Measurements from ENCODE around the gene ENOX2.

The ENOX2 gene

GRCh38 chrX:130879869-130880268 is 23.1 kb downstream of the ENOX2 start:
- DNase-seq, result no peak

- no peak for DNase-seq
Observed at GRCh38 chrX:130878350-130879341, 24.4 kb downstream of the ENOX2 start.

DNA sequence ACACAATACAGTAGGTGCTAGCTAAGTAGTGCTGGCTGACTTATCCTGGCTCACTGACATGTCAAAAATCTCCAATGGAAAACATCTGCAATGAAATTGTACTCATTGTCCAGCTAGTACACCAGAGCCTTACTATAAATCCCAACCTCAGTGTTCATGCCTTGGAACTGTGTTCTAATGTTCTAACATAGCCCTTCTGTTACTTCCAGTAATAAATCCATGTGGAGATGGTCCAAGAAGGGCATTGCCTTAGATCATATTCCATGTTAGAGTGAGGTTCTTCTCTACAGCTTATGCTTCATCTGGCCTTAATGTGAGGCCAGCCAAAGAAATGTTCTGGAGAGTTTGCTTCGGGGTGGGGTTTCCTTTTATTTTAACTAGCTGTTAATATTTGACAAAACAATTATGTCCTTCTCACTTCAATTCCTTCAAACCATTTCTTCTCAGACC is 25.1 kb downstream of the ENOX2 start:
- DNase-seq, result no peak

DNA sequence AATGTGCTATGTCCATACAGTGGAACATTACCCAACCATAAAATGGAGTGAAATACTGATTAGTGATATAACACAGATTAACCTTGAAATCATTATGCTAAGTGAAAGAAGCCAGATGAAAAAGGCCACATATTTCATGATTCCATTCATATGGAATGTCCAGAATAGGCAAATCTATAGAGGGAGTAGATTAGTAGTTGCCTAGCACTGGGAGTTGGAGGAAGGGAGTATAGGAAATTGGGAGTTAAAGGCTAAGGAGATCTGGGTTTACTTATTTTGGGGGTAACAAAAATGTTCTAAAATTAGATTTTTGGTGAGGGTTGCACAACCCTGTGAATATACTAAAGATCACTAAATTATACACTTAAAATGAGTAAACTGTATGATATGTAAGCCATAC is 26.8 kb downstream of the ENOX2 start:
- no peak for DNase-seq

- no peak for DNase-seq
Observed at GRCh38 chrX:130874751-130875150, 28.3 kb downstream of the ENOX2 start.

GRCh38 chrX:130869239-130869638 is 33.8 kb downstream of the ENOX2 start:
- DNase-seq, result no peak

GRCh38 chrX:130861462-130861861 is 41.5 kb downstream of the ENOX2 start:
- DNase-seq, result no peak

- no peak for DNase-seq
Observed at GRCh38 chrX:130857207-130857606, 45.8 kb downstream of the ENOX2 start.

DNA sequence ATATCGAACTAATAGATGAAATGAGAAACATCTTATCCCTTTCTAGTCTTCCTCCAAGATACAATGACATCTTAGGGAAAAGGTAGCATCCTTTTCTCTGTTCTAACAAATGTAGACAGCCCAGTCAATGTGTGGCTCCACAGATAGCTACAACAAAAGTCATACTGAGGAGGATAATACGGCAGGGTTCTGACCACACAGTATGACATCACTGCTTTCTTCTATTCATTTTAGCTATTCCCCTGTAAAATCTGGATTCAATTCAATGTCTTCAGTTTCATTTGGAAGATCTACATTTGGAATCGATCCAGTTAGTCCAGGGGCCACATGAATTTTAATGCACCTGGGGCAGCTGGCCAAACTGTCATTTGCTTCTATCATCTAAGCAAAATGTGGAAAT is 51.4 kb downstream of the ENOX2 start:
- no peak for DNase-seq

DNA sequence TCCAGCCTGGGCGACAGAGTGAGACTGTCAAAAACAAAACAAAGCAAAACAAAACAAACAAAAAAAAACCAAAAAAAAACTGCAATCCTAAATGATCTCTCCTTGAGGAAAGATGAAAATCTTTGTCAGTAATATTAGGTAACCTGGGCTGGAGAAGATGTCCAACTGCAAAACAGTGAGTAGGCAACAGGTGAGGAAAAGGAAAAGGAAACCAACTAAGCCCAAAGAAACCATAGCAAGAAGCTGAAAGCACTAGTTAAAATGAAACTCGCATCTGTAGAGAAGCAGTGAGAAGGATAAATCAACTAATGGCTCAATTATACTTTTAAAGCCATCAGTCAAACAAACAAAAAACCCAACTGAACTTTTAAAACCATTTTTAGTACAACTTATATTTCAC is 54.2 kb downstream of the ENOX2 start:
- DNase-seq, result no peak

DNA sequence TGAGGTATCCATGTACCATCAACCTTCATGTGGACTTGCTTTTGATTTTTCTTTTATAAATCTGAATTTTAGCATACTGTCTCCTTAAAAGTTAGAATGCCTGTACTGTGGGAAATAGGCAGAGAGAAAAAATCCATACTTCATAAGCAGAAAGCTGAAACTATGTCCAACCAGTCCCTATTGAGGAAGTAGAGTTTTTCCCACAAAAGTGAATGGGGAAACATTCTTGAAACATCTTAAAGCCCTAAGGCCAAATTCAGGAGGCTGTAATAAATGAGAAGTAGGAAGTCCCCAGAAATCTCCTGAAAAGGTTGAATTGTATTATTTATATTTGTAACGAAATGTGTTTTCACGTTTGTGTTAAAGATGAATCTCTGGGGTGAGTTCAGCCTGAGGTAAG is 56.3 kb downstream of the ENOX2 start:
- no peak for DNase-seq

DNA sequence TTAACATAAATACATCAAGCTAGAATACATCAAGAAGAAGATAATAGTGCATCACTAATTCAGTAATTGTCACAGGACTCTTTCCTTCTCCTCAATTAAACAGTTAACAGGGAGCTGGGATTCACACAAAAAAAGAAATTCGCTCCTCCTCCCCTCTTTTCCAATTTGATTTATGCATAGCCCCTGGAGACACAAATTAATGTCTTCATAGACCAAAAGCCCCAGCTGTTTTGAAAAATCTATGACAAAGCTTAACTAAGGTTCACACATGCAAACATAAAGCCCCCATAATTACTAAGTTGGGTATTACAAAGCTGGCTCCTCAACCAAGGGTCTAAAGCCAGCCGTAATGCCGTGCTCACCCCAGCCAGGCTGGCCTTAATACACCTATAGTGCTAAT is 61.2 kb downstream of the ENOX2 start:
- DNase-seq, result no peak

DNA sequence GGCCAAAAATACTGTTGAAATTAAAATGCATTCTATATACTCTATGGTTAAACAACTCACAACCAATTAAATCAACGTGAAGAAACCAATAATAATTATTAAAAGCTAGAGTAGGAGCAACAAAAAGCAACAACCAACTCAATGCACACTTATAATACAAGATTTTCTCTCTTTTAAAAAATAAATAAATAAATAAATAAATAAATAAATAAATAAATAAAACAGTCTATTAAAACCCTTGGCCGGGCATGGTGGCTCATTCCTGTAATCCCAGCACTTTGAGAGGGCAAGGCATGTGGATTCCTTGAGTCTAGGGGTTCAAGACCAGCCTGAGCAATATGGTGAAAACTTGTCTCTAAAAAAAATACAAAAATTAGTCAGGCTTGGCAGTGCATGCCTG is 62.7 kb downstream of the ENOX2 start:
- DNase-seq, result no peak

- no peak for DNase-seq
Observed at GRCh38 chrX:130836447-130836846, 66.6 kb downstream of the ENOX2 start.

DNA sequence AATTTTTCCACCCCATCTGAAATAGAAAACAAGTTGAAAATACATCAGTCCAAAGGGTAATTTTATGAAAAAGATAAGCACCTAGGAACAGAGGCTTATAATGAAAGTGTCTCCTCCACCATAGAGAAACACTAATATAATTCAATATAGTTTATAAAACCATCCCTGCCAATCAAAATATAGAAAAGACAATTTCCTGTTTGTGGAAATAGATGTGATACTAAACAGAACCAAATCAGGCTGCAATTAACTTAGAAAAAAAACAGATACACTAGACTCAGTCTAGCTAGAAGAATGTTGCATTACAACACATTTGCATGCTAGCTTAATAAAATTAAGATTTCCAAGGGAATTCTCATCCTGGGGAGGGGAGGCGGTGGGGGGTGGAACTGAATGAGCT is 68.2 kb downstream of the ENOX2 start:
- DNase-seq, result no peak

GRCh38 chrX:130834149-130834548 is 68.9 kb downstream of the ENOX2 start:
- no peak for DNase-seq

DNA sequence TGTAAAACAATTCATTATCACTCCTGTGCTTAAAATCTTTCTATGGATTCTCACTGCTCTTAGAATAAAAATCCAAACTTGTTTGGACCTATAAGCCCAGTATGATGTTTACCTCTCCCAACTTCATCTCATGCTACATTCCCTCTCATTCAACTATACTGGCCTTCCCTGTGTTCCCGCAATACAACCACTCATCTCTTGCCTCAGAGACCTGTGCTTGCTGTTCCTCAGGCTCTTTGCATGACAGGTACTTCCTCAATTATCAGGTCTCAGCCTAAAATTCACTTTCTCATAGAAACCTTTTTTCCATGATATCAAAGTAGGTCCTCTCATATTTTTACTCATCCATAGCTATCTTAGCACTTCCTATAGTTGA is 71.7 kb downstream of the ENOX2 start:
- no peak for DNase-seq

- DNase-seq, result no peak
Observed at GRCh38 chrX:130830599-130831346, 72.2 kb downstream of the ENOX2 start.

DNA sequence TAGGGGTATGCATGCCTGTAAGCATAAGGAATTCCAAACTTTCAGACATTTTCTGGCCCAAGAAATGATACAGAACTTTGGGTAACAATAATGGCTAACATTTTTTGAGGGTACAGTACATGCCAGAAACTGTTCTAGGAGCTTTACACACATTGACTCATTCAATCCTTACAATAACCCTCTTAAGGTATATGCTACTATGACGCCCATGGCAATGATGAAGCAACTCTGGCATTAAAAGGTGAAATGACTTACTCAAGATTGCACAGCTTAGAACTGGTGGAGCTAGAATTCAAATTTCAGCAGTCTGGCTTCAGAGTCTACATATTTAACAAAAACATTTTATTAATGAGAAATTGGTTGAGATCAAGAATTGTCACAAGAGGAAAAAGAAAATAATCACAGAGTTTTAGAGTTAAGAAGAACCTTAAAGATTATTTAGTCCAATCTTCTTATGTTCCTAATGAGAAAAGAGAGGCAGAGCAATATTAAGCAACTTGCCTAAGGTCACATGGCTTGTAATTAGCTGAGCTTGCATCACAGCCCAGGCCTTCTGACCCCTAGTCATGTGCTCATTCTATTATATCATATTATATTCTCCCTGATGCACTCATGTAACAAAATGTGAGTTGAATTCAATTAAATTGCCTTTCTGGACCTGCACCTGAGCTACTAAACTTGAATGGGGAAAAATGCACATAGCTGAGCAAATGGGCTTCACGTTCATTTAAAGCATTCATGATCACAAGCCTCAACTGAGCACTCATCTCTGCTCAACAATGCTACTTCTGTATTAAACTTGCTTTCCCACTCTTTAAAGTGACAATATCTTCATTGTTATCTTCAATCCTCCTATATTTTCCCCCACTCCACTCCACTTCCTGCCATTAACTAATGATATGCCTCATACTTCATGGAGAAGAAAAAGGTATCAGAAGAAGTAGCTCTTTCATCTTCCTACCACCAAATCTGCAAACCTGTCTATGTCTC is 73.2 kb downstream of the ENOX2 start:
- DNase-seq, result no peak

DNA sequence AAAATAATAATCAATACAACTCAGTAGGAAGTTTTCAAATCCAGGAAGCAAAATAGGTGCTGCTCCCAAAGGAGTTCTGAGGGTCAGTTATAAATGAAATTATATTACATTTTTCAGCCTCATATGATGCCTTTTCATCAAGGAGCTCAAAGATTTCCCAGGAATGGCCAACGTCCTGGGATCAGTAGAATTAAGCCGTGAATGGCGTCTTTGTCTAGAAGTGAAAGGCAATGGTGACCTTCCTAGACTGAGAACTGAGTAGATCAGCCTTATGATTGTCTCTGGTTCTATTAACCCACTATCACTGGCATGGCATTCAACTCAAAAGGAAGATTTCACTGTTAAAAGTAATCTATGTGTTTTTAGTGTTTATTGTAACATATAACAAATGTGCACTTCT is 74.4 kb downstream of the ENOX2 start:
- no peak for DNase-seq

DNA sequence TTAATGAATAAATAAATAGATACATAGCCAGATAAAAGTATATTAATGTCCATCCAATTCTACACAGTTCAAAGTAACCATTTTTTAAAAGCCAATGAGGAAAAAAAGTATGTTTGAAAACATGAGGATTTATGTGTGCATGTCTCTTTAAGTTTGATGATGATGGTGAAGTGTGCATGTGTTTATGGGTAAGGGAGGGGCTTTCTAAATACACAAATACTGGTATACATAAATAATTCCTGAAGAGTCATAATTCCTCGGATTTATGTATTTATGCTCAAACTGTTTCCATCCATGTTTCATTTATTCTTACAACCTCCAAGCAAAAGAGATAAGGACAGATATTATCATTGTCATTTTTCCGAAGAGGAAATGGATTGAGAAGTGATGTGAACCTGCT is 75.4 kb downstream of the ENOX2 start:
- DNase-seq, result no peak

DNA sequence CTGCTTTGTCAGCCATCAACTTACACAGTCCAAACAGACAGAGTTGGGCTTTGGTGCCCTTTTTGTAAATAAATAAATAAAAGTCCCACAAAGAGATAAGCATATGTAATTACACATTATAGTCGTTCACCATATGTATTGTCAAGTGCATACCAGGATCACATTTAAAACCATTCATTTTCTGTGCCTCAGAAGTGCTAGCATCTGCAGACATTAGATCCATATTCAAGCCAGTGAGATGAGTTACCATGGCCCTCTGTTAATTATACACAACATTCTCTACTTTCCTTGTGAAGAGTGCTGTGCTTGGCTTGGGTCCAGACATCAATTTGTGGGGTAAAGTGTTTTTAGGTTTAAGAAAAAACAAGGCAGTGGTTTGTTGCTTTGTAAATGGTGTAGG is 76.8 kb downstream of the ENOX2 start:
- no peak for DNase-seq

GRCh38 chrX:130825525-130825924 is 77.5 kb downstream of the ENOX2 start:
- DNase-seq, result no peak
